HG03280 (cell line): ENCODE results near the gene ANKRD27.
A peak's percentile ranks its signal among the peaks of the same experiment; 100 is the strongest.
"Not testable (repeated sequence)": the region's sequence is repeated elsewhere in the genome, so short reads cannot be mapped to it uniquely, and the experiment has no call there.

Experiments
- ATAC-seq: cut with Tn5 transposase; IDR thresholded peaks from one replicate; pipeline ENCODE4 v1.9.1; 2021; ENCODE audit warnings: mild to moderate bottlenecking, moderate library complexity; ENCODE audit not compliant: unreplicated experiment

Gene ANKRD27

DNA sequence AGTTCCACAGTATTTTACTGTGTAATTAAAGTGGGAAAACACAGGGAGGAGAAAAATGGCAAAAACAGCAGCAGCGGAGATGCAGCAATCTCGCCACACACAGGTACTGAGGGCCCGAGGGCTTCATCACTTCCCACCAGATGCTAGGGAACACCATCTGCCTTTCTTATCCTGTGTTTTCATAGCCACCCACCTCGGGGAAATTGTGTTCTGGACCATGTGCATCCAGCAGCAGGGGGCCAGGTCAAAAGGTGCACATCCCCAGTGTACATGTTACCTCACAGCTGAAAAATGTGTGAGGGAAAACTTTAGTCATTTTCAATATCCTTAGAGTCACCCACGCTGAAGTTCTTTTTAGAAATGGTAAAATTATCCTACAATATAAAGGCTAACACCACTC, 63.8 kb downstream of the ANKRD27 start:
- no peak for ATAC-seq

DNA sequence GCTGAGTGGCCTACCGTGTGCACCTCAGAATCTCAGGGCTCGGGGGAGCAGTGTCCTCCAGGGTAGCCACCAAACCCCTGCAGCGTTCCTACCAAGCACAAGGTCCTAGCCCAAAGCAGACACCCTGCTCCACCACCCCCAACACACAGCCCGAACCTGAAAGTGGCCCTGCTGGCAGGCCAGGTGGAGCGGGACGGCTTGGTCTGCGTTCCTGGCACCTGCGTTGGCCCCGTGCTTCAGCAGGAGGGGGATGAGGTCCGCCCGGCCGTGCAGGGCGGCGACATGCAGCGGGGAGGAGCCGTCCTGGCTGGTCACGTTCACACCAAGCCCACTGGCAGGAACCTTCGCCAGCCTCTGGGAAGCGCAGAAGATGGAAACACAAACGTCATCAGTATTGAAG, 67.5 kb downstream of the ANKRD27 start:
- no peak for ATAC-seq

DNA sequence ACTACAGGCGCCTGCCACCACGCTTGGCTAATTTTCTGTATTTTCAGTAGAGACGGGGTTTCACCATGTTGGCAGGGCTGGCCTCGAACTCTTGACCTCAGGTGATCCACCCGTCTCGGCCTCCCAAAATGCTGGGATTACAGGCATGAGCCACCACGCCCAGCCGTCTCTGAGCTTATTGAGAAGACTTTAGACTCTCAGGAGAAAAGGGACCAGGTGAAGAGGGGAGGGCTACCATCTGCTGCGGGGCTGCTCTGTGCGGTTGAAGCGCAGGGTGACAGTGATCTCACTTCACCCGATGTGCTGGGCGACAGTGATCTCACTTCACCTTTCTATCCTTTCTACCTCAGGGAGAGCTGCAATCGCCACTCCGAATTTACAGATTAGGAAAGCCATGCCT, 68.7 kb downstream of the ANKRD27 start:
- no peak for ATAC-seq

DNA sequence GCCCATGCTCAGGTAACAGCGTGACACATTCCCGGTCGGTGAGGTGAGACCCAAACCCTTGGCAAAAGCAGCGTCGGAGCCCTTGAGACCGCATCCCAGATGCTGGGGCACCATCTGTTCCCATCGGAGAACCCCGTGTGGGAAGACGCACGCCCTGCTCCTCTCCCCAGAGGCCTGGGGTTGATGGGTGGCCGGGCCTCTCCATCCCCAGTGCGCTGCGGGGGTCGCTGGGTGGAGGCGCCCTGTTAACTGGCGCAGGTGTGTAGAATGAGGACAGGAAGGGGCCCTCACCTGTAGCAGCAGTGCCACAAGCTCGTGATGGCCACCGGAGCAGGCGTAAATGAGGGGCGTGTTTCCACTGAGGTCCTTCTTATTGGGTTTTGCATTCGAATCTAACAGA, 69.4 kb downstream of the ANKRD27 start:
- no peak for ATAC-seq

DNA sequence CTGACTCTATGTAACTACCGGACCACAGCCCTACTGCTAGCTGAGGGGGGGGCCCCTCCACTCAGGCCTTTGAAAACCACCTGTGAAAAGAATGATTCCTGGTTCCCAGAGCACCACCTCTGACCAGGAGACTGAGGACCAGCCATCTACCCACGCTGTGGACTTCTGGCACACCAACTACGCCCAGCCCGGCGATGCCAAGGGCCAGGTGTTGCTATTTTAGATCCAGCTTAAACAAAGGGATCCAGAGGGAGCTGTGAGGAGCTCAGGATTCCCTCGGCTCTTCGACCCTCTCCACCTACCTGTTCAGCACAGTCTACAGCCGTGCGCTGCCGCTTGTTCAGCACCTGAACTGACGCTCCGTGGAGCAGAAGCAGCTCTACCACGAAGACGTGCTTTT, 71.0 kb downstream of the ANKRD27 start:
- ATAC-seq = no peak

DNA sequence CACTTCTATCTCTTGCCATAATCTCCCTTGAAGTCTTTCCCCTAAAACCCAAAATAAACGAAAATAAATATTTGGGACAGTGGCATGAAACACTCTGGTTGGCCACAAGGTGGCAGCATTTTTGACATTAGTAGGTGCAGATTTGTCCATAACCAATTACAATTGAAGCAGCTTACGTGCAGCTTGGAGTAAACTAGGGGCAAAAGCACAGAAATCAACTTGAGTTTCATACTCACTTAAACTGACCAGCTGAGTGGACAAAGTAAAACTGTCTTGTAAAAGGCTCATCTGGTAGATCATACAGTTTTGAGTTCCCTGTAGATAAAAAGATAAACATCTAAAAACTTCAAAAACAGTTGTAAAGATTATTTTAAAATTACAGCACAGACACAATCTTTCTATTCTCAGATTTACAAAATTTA, 75.2 kb downstream of the ANKRD27 start:
- no peak for ATAC-seq

DNA sequence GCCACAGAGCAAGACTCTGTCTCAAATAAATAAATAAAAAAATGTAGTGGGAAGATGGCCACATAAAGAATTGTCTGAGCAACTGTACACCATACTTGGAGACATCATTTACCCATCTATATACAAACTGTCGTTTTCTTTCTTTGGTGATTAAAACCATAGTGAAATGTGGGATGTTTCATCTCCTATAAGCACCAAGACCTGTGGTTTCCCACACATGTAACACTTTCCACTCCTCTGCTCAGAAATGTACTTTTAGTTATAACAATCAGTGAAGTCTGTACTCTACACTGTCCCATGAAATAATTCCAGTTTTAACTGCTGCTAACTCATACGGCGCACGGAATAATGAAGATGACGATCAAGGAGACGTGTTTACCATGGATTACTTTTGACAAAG, 75.7 kb downstream of the ANKRD27 start:
- no peak for ATAC-seq

DNA sequence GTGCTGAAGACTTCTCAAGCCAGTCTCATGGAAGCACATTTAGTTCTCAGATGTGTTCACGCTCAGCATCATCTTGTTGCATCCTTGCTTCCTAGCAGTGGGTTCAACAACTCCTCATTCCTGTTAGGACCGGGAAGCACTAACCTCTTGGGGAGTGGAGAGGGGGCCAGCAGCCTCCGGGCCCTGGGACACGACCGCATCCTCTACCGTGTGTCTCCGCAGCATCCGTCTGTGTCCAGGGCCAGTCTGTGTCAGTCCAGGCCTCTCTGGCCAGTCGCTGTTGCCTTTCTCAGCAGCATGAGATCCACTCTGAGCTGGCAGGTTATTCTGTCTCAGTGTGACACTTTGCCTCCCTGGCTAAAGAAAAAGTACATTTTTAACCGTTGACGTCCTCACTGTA, 77.0 kb downstream of the ANKRD27 start:
- ATAC-seq = no peak

DNA sequence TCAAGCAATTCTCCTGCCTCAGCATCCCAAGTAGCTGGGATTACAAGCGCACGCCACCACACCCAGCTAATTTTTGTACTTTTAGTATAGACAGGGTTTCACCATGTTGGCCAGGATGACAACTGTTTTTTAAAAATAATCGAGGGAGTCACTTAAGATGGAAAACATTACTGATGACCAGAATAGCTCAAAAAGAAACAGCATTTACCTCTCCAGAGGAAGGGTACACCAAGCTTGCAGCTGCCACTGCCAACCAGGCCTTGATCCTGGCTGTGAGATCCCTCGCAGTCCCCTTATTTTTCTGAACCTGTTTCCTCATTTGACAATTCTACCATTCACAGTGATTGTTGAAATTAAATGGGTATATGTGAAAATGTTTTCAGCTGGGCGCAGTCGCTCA, 79.5 kb downstream of the ANKRD27 start:
- no peak for ATAC-seq

DNA sequence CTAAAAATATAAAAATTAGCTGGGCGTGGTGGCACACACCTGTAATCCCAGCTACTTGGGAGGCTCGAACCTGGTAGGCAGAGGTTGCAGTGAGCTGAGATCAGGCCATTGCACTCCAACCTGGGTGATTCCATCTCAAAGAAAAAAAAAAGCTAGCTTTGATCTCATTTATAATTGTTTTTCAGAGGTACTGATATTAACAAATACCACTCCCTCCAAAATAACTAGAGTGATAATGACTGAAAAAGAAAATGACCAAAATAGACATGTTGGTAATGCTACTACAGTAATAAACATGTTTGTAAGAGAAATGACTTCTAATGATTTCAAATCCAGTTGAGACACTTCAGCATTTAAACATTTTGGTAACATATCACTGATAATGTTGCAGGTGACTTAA, 81.0 kb downstream of the ANKRD27 start:
- no peak for ATAC-seq

DNA sequence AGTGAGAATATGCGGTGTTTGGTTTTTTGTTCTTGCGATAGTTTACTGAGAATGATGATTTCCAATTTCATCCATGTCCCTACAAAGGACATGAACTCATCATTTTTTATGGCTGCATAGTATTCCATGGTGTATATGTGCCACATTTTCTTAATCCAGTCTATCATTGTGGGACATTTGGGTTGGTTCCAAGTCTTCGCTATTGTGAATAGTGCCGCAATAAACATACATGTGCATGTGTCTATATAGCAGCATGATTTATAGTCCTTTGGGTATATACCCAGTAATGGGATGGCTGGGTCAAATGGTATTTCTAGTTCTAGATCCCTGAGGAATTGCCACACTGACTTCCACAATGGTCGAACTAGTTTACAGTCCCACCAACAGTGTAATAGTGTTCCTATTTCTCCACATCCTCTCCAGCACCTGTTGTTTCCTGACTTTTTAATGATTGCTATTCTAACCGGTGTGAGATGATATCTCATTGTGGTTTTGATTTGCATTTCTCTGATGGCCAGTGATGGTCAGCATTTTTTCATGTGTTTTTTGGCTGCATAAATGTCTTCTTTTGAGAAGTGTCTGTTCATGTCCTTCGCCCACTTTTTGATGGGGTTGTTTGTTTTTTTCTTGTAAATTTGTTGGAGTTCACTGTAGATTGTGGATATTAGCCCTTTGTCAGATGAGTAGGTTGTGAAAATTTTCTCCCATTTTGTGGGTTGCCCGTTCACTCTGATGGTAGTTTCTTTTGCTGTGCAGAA, 87.1 kb downstream of the ANKRD27 start:
- ATAC-seq = not testable (repeated sequence)

DNA sequence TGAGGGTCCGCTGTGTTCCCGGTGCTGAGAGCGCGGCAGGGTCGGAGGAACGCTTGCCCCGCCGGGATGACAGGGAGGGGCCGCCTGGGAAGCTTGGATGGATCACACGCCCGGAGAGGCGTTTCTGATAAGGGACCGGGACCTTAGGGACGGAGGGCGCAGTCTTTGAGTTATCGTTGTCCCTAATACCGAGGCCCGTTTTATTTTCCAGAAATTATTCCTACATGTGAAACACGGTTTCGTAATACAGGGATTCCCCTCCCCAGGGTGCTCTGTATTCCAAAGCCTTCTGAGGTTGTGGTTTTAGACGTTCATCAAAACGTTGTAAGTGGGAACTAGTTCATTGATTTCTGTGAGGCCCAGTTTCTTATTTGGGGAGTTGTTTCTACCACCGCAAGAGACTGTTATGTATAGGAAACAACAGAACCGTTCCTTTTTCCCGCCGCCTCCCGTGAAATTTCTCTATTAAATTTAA, 93.2 kb downstream of the ANKRD27 start:
- peak; percentile 10 for ATAC-seq

DNA sequence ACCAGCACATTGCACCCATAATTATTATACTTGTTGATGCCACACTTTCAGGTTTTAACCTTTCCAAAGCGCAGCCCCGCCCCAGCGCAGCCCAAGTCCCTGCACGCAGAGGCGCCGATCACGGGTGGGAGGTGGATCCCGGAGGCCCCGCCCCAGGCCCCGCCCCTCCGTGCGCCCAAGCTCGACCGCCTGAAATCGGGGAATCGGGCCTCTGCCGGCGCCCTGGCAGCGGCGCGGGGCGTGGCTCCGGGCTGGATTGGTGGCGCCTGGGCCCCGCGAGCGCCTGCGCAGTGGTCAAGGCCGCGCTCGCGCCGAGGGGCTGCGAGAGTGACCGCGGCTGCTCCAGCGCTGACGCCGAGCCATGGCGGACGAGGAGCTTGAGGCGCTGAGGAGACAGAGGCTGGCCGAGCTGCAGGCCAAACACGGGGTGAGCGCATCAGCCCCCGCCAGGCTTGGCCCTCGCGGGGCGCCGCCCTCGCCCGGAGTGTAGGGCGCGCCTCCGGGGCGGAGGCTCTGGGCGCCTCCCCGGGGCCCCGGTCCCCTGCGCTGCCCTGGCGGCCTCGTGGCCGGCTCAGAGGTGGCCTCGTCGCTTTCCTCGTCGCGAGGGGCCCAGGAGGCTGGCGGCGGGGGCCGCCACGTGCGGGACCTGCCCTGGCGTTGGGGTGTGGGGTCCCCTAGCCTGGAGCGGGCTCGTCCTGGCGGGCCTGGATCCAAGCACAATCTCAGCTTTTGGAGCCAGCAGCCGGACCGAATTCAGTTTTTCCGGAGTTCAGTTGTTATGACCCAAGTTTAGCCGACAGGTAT, 93.9 kb downstream of the ANKRD27 start, which contains the start of gene PDCD5:
PDCD5 (plus strand) TSS at position 290 of the 804 bp plus-strand sequence; CDS start at position 362, 72 bp downstream.
- peak; percentile 91 for ATAC-seq

DNA sequence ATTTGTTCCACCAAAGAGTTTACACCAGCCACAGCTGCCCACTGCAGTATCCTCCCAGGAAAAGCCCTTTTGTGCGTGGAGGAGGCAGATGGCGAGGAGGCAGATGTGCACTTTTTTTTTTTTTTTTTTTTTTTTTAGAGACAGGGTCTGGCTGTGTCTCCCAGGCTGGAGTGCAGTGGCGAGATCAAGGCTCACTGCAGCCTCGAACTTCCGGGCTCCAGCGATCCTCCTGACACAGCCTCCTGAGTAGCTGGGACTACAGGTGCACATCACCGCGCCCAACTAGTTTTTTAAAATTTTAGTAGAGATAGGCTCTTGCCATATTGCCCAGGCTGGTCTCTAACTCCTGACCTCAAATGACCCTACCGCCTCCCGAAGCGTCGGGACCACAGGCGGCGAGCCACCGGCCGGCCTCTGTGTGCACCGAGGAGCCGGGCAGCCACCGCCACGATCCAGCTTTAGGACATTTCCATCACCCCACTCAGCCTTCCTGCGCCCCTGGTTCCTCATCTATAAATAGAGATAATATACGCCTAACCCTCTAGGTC, 94.6 kb downstream of the ANKRD27 start:
- ATAC-seq = peak; percentile 21

DNA sequence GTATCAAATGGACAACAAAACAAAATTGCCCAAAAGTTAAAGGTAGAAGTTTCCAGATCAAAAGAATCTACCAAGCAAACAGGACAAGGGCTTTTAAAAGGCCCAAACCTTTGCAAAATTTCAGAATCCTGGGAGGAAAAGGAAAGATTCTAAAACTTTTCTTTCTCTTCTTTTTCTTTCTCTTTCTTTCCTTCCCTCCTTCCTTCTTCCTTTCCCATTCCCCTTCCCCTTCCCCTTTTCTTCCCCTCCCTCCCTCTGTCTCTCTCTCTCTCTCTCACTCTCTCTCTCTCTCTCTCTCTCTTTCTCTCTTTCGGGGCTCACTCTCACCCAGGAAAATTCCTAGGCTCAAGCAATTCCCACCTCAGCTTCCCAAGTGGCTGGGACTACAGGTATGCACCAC, 98.2 kb downstream of the ANKRD27 start:
- ATAC-seq = no peak

DNA sequence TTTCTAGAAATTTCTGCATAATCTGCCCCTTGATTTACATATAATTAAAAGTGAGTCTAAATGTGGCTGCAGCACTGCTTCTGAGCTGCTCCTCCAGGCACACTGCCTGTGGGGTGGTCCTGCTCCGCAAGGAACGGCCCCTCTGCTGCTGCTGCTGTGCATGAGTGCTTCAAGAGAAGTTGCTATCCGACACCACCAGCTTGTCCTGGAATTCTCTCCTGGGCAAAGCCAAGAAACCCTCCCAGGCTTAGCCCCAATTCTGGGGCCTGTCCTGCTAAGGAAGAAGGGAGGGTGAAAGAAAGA, 101.5 kb downstream of the ANKRD27 start:
- ATAC-seq = no peak

DNA sequence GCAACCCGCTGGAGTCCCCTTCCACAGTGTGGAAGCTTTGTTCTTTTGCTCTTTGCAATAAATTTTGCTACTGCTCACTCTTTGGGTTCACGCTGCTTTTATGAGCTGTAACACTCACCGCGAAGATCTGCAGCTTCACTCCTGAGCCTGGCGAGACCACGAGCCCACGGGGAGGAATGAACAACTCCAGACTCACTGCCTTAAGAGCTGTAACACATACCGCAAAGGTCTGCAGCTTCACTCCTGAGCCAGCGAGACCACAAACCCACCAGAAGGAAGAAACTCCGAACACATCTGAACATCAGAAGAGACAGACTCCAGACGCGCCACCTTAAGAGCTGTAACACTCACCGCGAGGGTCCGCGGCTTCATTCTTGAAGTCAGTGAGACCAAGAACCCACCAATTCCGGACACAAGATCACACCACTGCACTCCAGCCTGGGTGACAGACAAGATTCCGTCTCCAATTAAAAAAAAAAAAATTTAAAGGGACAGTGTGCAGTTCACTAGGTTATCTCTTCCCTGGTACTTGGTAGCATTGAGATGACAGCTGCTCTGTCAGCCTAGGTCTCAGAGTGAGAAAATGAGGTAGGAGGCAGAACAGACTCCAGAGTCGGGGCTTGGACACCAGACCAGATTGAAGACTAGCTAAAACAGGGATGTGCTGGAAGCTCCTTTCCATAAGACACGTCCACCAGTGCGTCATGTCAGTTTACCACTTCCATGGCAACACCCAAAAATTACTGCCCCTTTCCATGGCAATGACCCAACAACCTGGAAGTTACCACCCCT, 102.1 kb downstream of the ANKRD27 start:
- ATAC-seq = not testable (repeated sequence)

DNA sequence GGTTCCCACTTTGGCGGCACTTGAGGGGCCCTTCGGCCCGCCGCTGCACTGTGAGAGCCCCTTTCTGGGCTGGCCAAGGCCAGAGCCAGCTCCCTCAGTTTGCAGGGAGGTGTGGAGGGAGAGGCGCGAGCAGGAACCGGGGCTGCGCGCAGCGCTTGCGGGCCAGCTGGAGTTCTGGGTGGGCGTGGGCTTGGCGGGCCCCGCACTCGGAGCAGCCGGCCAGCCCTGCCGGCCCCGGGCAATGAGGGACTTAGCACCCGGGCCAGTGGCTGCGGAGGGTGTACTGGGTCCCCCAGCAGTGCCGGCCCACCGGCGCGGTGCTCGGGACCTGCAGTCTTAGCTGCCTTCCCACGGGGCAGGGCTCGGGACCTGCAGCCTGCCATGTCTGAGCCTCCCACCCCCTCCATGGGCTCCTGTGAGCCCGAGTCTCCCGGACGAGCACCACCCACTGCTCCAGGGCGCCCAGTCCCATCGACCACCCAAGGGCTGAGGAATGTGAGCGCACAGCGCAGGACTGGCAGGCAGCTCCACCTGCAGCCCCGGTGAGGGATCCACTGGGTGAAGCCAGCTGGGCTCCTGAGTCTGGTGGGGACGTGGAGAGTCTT, 103.4 kb downstream of the ANKRD27 start:
- not testable (repeated sequence) for ATAC-seq

DNA sequence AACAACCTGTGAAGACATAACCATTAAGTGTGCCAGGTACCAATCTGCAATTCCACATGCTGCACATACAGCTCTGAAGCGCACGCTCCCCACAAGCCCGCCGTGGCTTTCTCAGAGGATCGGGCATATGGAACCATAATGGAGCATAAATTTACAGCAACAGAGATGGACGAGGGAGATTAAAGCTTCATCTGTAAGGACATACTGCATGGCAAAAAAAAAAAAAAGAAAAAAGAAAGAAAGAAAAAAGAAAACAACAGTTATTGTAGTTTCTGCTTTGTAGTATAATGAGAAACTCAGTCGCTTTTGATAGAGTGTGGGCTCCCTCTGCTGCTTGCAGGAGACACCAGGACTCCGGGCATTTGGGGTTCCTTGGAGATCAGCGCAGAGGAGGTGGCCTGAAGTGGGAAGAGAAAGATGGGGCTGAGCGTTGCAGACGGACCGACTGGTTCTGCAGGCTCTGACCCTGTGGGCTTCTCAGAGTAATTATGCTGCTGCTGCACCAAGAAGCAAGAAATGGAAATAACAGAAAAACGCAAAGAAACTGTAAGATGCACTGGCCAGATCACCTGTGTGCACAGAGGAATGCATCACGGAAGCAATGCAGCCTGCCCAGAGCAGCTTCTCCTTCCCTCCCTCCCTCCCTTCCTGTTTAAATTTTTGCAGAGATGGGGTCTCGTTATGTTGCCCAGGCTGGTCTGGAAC, 104.7 kb downstream of the ANKRD27 start:
- ATAC-seq = no peak

DNA sequence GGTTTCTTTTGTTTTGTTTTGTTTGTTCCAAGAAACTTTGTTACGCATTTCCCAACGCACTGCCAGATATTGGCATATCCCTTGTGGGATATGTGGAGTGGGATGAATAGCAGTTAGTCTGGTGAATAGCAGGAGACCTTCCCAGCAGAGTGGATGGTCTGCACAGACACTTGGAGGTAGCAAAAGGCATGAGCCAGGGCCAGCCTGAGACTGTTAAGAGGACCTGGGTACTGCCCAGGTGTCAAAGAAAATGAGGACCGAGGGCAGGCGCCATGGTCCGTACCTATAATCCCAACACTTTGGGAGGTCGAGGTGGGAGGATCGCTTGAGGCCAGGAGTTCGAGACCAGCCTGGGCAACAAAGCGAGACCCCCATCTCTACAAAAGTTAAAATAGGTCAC, 107.5 kb downstream of the ANKRD27 start:
- no peak for ATAC-seq
